Measurements from ENCODE around the gene LRRC1. TPM values are rescaled to one million over a fixed set of nuclear protein-coding genes. Genes with fewer than 3 reads are reported as not detected.

LRRC1 gene
- total RNA-seq, 4 donors from 2014 or later: 10.4 to 13.0 (median 12.6) TPM

DNA sequence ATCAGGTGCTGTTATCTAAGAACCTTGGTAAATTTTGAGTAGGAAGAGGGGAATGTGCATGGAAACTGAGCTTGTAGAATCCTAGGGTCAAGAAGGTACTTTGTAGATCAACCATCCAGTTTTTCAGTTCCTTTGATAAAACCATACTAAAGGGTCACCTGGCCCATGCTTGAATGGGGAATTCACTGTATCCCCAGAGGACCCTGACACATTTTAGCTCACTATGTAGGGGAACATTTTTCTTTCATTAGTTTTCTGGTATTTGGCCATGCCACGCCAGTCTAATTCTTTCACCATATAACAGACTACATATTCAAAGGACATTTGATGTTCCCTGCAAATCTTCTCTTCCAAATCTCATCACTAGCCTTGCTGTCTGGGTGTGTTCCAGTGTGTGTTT is 29.9 kb downstream of the LRRC1 start:
- no peaks in the 10 kb centered on the region for H3K36me3 ChIP-seq
- no peak for TF ChIP-seq POLR2A (IDR thresholded peaks at IDR 0.05; ENCODE audit: low read depth)
- TF ChIP-seq, protein P1, sequence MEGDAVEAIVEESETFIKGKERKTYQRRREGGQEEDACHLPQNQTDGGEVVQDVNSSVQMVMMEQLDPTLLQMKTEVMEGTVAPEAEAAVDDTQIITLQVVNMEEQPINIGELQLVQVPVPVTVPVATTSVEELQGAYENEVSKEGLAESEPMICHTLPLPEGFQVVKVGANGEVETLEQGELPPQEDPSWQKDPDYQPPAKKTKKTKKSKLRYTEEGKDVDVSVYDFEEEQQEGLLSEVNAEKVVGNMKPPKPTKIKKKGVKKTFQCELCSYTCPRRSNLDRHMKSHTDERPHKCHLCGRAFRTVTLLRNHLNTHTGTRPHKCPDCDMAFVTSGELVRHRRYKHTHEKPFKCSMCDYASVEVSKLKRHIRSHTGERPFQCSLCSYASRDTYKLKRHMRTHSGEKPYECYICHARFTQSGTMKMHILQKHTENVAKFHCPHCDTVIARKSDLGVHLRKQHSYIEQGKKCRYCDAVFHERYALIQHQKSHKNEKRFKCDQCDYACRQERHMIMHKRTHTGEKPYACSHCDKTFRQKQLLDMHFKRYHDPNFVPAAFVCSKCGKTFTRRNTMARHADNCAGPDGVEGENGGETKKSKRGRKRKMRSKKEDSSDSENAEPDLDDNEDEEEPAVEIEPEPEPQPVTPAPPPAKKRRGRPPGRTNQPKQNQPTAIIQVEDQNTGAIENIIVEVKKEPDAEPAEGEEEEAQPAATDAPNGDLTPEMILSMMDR (IDR thresholded peaks at IDR 0.05): no peak
- no peak for TF ChIP-seq POLR2AphosphoS5 (IDR thresholded peaks at IDR 0.05)
- TF ChIP-seq EP300 (IDR thresholded peaks at IDR 0.05): no peak
- H3K9me3 ChIP-seq: no peaks in the 10 kb centered on the region
- no peak overlapping the region for H3K27ac ChIP-seq (replicated peaks in 1 of 4)
- H3K4me1 ChIP-seq: peaks cover 16 to 52% (median 39%) of the 10 kb centered on the region in 4 donors
- no peaks in the 10 kb centered on the region for H3K27me3 ChIP-seq
- 89% methylated on average over 1 of the region's 1 CpG for WGBS
- intact Hi-C loops (cut with DNase I): no loop called here
- no peak for DNase-seq (ENCODE audit: extremely low spot score)
- no peak overlapping the region for H3K4me3 ChIP-seq

DNA sequence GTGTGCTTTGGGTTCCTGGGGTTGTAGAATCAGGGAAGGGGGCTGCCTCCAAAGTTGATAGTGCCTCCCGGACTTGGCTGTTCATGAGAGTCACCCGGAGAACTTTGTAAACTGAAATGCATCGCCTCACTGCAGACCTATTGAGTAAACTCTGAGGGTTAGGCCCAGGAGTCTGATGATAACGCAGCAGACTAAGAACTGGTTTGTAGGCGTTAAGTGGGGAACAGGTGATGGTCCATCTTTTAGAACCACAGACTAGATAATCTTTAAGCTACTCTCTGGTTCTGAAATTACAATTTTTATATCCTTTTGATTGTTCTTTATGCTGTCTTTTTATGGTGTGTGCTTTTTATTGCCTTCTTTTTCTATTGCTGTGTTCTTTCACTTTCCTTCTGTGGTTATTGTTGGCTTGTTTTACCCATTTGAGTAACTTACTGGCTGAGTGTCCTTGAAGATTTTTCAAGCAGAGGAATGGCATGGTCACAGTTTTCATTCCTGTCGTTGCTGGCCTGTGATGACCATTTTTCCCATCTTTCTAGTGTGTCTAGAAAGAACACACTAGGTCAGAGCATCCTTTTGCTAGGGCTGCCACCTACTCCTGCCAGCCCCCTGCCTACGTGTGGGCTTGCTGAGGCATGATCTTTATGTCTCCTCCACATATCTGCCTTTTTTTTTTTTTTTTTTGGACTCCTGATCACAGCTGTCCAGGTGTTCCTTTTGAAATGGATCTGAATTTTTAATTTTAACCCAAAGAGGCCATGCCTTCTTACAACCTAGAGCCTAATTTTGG is 30.9 kb downstream of the LRRC1 start:
- Histone ChIP-seq H3K27me3 (no peaks in the 10 kb centered on the region), H3K4me3 (no peak overlapping the region), H3K36me3 (no peaks in the 10 kb centered on the region), H3K27ac (replicated peaks in 1 of 4) (no peak overlapping the region), H3K4me1 (peaks cover 16 to 59% (median 48%) of the 10 kb centered on the region in 4 donors), H3K9me3 (no peaks in the 10 kb centered on the region)
- no peak for TF ChIP-seq EP300 (IDR thresholded peaks at IDR 0.05)
- TF ChIP-seq POLR2A (IDR thresholded peaks at IDR 0.05; ENCODE audit: low read depth): no peak
- TF ChIP-seq, protein P1 (IDR thresholded peaks at IDR 0.05): no peak
- WGBS: 84% methylated on average over 7 of the region's 7 CpGs
- no peak for DNase-seq (ENCODE audit: extremely low spot score)
- intact Hi-C loops (cut with DNase I): no loop called here

DNA sequence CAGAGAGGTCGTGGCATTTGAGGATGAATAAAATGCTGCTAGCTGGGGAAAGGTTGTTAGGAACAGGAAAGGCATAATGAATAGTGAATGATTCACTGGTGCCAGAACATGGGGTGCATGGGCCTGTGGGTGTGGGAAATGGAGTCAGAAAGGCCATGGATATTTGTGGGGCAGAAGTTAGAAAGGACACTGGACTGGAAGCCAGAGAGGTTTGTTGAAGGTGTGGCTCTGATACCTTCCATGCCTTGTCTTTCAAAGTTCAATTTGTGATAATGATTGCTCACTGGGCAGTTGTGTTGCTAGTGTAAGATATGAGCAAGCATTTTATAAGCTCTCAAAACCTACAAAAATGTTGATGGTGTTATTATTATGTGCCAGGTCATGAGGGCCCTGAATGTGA is 32.7 kb downstream of the LRRC1 start:
- no peak for DNase-seq (ENCODE audit: extremely low spot score)
- no peaks in the 10 kb centered on the region for H3K9me3 ChIP-seq
- TF ChIP-seq, protein P1 (IDR thresholded peaks at IDR 0.05): no peak
- no peak for TF ChIP-seq POLR2AphosphoS5 (IDR thresholded peaks at IDR 0.05)
- no peak for TF ChIP-seq EP300 (IDR thresholded peaks at IDR 0.05)
- TF ChIP-seq POLR2A (IDR thresholded peaks at IDR 0.05; ENCODE audit: low read depth): no peak
- no peak overlapping the region for H3K4me3 ChIP-seq
- H3K27me3 ChIP-seq: no peaks in the 10 kb centered on the region
- intact Hi-C loops (cut with DNase I): no loop called here
- H3K27ac ChIP-seq (replicated peaks in 1 of 4): no peak overlapping the region
- no peaks in the 10 kb centered on the region for H3K36me3 ChIP-seq
- 86% methylated on average over 1 of the region's 1 CpG for WGBS
- H3K4me1 ChIP-seq: peaks cover 13 to 57% (median 43%) of the 10 kb centered on the region in 4 donors

DNA sequence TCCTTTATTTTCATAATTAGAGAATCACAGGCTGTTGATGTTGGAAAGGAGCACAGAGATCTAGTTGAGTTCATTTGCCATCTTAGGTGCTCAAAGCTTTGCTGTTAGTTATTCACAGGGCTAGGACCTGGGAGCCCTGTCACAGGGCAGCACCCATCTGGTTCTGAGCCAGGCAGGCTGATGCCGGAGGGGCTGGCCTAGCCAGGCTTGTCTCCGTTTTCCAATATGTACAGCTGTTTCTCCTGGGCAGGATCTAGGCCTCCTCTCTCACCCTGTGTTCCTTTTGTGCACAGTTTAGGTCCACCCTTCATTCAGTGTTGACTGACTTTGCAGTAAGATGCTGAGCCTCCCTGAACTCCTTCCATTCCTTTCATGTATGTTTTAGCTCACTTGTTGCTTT is 33.4 kb downstream of the LRRC1 start:
- H3K36me3 ChIP-seq: no peaks in the 10 kb centered on the region
- H3K4me1 ChIP-seq: peaks cover 10 to 53% (median 40%) of the 10 kb centered on the region in 4 donors
- no peak overlapping the region for H3K27ac ChIP-seq (replicated peaks in 1 of 4)
- intact Hi-C loops (cut with DNase I): no loop called here
- no peaks in the 10 kb centered on the region for H3K9me3 ChIP-seq
- TF ChIP-seq POLR2A (IDR thresholded peaks at IDR 0.05; ENCODE audit: low read depth) (no peak), POLR2AphosphoS5 (IDR thresholded peaks at IDR 0.05) (no peak), EP300 (IDR thresholded peaks at IDR 0.05) (no peak)
- TF ChIP-seq, protein P1 (IDR thresholded peaks at IDR 0.05): no peak
- DNase-seq (ENCODE audit: extremely low spot score): no peak
- 79% methylated on average over 2 of the region's 2 CpGs for WGBS
- H3K27me3 ChIP-seq: no peaks in the 10 kb centered on the region
- no peak overlapping the region for H3K4me3 ChIP-seq

All from esophagus muscularis mucosa (tissue), 4 donors.